Nephron progenitor cell (in vitro differentiated cells): Measurements from ENCODE around the gene PRKAG1.
A peak's percentile ranks its signal among the peaks of the same experiment; 100 is the strongest.

Experiments
- DNase-seq: peaks from one replicate; pipeline ENCODE4 v3.0.0; 2021
- H3K27ac Mint-ChIP-seq: 2 replicates; pipeline ENCODE4 v1.8.0; 2021; ENCODE audit warnings: mild to moderate bottlenecking, moderate library complexity, mixed read lengths
- H3K27me3 Mint-ChIP-seq: 2 replicates; pipeline ENCODE4 v1.8.0; 2021; ENCODE audit warnings: mild to moderate bottlenecking, low read depth, mixed read lengths; ENCODE audit not compliant: poor library complexity
- H3K36me3 Mint-ChIP-seq: 2 replicates; pipeline ENCODE4 v1.8.0; 2021; ENCODE audit warnings: low read depth, mixed read lengths
- H3K4me1 Mint-ChIP-seq: 2 replicates; pipeline ENCODE4 v1.8.0; 2021; ENCODE audit warnings: mixed read lengths
- H3K4me3 Mint-ChIP-seq: 2 replicates; pipeline ENCODE4 v1.8.0; 2021; ENCODE audit warnings: mild to moderate bottlenecking, moderate library complexity, mixed read lengths
- H3K9me3 Mint-ChIP-seq: 2 replicates; pipeline ENCODE4 v1.8.0; 2021; ENCODE audit warnings: mild to moderate bottlenecking, moderate library complexity, mixed read lengths
- TF ChIP-seq, protein P1 (sequence below): fragments of 200-600 bp; sonication (generic); IDR thresholded peaks from 2 replicates; pipeline ENCODE4 v1.5.0; 2021; ENCODE audit warnings: antibody characterized with exemption

Gene PRKAG1

DNA sequence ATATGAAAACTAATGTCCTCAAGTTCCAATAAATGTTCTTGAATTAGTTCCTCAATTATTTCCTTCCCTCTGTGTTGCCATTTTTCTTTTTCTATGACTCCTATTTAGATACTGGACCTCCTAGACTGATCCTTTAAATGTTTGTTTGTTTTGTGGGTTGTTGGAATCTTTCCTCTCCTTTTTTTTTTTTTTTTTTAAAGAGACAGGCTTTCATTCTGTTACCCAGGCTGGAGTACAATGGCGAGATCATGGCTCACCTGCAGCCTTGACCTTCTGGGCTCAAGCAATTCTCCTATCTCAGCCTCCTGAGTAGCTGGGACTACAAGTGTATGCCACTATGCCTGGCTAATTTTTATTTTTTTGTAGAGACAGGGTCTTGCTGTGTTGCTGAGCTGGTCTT, 9.6 kb downstream of the PRKAG1 start:
- no peak overlapping the region for H3K4me3 Mint-ChIP-seq
- H3K36me3 Mint-ChIP-seq: peaks cover 40% of the 10 kb centered on the region
- H3K4me1 Mint-ChIP-seq: no peaks in the 10 kb centered on the region

DNA sequence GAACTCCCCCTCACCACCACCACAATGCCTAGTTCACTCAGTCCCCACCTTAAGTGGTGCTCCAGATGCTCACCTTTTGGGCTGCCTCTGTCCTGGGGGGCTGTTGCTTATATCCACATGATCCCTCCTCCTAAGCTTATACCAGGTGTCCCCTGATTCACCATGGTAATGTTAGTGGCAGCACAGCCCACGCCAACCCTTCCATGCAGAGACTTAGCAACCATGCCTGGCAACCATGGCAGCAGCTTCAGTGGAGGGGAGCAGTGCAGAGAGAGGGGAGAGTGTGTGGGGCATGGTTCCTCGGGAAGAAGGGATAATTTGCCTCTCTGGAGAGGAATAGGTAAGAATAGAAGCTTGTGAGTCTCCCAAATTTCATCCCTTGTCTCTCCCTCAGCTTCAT, 18.2 kb downstream of the PRKAG1 start:
- Mint-ChIP-seq H3K4me1 (peaks cover 34% of the 10 kb centered on the region), H3K36me3 (peaks cover 35% of the 10 kb centered on the region), H3K27me3 (peaks cover 56% of the 10 kb centered on the region), H3K9me3 (no peaks in the 10 kb centered on the region), H3K4me3 (peak overlapping the region; percentile 82), H3K27ac (no peak overlapping the region)
- no peak for DNase-seq
- TF ChIP-seq, protein P1, sequence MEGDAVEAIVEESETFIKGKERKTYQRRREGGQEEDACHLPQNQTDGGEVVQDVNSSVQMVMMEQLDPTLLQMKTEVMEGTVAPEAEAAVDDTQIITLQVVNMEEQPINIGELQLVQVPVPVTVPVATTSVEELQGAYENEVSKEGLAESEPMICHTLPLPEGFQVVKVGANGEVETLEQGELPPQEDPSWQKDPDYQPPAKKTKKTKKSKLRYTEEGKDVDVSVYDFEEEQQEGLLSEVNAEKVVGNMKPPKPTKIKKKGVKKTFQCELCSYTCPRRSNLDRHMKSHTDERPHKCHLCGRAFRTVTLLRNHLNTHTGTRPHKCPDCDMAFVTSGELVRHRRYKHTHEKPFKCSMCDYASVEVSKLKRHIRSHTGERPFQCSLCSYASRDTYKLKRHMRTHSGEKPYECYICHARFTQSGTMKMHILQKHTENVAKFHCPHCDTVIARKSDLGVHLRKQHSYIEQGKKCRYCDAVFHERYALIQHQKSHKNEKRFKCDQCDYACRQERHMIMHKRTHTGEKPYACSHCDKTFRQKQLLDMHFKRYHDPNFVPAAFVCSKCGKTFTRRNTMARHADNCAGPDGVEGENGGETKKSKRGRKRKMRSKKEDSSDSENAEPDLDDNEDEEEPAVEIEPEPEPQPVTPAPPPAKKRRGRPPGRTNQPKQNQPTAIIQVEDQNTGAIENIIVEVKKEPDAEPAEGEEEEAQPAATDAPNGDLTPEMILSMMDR: no peak

More for the DNA sequence above, 9.6 kb downstream of the PRKAG1 start:
- H3K9me3 Mint-ChIP-seq: no peaks in the 10 kb centered on the region
- peak overlapping the region; percentile 21 for H3K27ac Mint-ChIP-seq
- peaks cover 3% of the 10 kb centered on the region for H3K27me3 Mint-ChIP-seq
- no peak for DNase-seq
- TF ChIP-seq, protein P1: no peak

DNA sequence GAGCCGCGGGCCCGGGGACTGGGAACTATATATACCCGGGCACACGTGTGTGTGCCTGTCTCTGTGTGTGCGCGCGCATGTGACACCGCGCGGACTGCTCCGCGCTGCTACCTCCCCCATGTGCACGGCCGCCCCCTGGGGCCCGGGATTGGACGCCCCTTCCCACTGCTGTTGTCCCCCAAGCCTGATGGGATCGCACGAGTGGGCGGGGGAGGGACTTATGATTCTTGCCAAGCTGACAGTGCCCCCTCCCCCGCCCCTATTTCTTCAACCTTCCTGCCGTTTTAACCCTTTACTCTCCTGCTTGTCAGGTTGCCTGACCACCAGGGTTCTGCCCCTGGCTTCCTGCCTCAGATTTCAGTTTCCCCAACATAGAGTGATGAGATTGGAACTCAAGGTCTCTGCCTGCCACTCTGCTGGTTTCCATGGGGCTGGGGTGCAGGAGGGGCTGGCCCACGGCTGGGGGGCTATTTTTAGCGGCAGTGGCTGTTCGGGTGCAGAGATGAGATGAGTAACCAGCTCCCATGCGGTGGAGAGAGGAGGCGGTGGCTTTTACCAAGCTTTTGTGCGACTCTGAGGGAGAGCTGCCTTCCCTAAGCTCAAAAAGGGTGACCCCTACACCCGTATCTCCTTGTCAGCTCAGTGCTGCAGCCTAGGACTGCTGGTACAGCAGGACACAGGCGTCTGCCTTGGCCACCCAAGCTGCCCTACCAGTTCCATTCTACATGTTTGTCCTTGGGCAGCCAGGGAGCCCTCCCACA, 19.0 kb downstream of the PRKAG1 start, which contains the start of gene DDN:
Gene DDN, minus strand, starts transcription at position 5 of the 761 bp plus-strand sequence. CDS start 88 bp downstream, outside the sequence.
- peak within 1 kb of the TSS; percentile 82 for H3K4me3 Mint-ChIP-seq
- H3K4me1 Mint-ChIP-seq: peaks cover 35% of the 10 kb centered on the region
- peaks cover 62% of the 10 kb centered on the region for H3K27me3 Mint-ChIP-seq
- H3K36me3 Mint-ChIP-seq: peaks cover 28% of the 10 kb centered on the region
- peak; percentile 67 for DNase-seq
- H3K9me3 Mint-ChIP-seq: no peaks in the 10 kb centered on the region
- H3K27ac Mint-ChIP-seq: no peak within 1 kb of the TSS
- TF ChIP-seq, protein P1: no peak

DNA sequence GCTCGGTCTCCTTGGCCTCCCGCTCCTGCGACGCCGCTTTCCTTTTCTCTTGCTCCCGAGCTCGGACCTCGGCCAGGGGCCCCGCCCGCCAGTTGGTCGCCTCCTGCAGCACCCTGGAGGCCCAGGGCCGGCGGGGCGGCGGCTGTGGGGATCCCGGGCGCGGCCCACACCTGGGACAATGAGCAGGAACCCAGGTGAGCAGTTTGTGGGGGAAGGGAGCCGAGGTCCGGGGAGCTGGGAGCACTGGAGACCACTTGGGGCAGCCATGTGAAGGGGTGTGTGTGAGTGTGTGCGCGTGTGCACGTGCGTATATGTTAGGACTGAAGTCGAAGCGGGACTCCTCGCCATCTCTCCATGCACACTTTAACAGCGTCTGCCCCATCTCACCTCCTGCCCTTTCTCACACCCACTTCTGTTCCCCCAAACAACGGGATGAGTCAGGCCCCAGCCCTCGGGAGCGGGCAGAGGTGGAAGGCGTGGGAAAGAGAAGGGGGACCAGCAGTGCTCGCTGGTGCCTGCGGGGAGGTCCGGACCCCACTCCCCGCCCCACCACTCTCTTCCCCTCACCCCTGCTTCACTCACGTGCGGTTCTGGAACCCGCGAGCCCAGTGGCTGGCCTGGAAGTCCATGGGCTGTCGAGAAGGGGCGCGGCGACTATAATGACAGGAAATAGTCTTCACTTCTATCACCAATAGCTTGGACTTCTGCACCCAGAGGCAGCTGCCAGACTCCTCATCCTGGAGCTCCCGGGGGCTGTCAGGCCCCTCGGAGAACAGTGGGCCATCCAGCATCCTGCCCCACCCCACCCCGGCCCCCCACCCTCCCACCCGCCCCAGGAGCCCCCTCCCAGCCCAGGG, 19.9 kb downstream of the PRKAG1 start:
- Mint-ChIP-seq H3K4me1 (peaks cover 35% of the 10 kb centered on the region), H3K27ac (no peak overlapping the region), H3K9me3 (no peaks in the 10 kb centered on the region), H3K27me3 (peaks cover 68% of the 10 kb centered on the region), H3K36me3 (peaks cover 24% of the 10 kb centered on the region), H3K4me3 (peak overlapping the region; percentile 72)
- no peak for DNase-seq
- TF ChIP-seq, protein P1: no peak

DNA sequence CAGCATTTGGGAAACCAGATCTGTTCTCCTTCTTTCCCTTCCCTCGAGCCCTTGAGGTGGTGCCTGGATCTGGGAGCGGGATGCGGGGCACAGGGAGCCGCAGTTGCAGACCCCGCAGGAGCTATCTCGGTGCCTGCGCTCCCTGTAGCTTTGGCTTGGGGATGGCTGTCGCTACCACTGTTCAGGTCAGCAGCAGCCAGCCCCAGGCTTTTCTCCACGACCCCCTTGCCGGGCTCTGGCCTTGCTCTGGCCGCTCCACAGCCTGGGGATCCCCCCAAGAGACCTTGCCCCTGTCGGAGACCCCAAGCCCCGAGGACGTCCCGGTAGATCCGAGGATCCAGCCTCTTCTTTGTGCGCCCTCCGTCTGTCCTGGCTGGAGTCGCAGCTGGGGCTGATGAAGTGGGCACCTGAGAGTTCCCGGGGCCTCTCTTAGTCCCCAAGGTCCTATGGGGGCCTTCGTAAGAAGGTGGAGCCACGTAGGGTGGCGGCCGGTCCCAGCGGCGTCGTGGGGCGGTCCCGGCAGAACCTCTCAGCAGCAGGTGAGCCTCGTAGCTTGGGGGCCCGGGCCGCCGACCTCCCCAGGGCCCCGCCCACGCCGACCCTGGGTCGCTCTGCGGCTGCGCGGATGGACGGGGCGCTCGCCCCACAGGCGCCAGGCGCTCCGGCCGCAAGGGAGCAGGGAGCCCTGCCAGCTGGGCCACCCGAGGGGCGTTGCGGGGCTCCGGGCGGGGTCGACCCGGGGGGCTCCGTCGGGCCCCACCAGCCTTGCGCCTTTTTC, 20.7 kb downstream of the PRKAG1 start:
- TF ChIP-seq, protein P1: no peak
- Mint-ChIP-seq H3K4me1 (peaks cover 35% of the 10 kb centered on the region), H3K36me3 (peaks cover 21% of the 10 kb centered on the region), H3K4me3 (peak overlapping the region; percentile 59), H3K9me3 (no peaks in the 10 kb centered on the region), H3K27ac (no peak overlapping the region), H3K27me3 (peaks cover 76% of the 10 kb centered on the region)
- DNase-seq: peak; percentile 73
